OCI-LY7 (cell line): ENCODE measurements around the gene DDX42.

ENCODE experiments used
- EZH2phosphoT487 ChIP-seq: fragments of 200-600 bp; sonication (generic); IDR thresholded peaks from 2 replicates; pipeline ENCODE4 v1.6.1; 2018; ENCODE audit warnings: low read depth, borderline replicate concordance, mild to moderate bottlenecking, mixed run types, antibody characterized with exemption, low read length, moderate library complexity, mixed read lengths
- TF ChIP-seq, protein P1 (sequence below): fragments of 200-600 bp; sonication (generic); conservative IDR thresholded peaks from 2 replicates; pipeline ENCODE4 v1.5.1; 2014; ENCODE audit warnings: mild to moderate bottlenecking, antibody characterized with exemption, low read length, moderate library complexity, mixed read lengths

DNA sequence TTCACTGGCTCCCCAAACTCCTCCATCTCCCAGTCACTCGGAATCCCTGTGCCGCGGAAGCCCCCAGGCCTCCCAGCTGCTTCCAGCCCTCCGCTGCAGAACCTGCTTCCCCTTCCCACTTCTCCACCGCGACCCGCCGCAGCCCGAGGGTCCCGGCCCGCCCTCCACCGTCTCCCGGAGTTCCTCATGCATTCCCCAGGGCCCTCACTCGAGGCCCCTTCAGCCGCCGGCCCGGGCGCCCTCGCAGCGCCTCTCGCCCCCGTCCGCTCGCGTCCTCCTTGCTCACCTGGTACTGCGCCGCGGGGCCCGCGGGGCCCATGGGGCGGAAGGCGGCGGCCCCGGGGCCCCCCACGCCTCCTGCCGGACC, 68.2 kb downstream of the DDX42 start:
- TF ChIP-seq, protein P1, sequence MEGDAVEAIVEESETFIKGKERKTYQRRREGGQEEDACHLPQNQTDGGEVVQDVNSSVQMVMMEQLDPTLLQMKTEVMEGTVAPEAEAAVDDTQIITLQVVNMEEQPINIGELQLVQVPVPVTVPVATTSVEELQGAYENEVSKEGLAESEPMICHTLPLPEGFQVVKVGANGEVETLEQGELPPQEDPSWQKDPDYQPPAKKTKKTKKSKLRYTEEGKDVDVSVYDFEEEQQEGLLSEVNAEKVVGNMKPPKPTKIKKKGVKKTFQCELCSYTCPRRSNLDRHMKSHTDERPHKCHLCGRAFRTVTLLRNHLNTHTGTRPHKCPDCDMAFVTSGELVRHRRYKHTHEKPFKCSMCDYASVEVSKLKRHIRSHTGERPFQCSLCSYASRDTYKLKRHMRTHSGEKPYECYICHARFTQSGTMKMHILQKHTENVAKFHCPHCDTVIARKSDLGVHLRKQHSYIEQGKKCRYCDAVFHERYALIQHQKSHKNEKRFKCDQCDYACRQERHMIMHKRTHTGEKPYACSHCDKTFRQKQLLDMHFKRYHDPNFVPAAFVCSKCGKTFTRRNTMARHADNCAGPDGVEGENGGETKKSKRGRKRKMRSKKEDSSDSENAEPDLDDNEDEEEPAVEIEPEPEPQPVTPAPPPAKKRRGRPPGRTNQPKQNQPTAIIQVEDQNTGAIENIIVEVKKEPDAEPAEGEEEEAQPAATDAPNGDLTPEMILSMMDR: no peak
- no peak for TF ChIP-seq EZH2phosphoT487
